HG03280 (cell line): Measurements from ENCODE around the gene CTIF.

Experiments
- ATAC-seq: cut with Tn5 transposase; IDR thresholded peaks from one replicate; pipeline ENCODE4 v1.9.1; 2021; ENCODE audit warnings: mild to moderate bottlenecking, moderate library complexity; ENCODE audit not compliant: unreplicated experiment

Gene CTIF

DNA sequence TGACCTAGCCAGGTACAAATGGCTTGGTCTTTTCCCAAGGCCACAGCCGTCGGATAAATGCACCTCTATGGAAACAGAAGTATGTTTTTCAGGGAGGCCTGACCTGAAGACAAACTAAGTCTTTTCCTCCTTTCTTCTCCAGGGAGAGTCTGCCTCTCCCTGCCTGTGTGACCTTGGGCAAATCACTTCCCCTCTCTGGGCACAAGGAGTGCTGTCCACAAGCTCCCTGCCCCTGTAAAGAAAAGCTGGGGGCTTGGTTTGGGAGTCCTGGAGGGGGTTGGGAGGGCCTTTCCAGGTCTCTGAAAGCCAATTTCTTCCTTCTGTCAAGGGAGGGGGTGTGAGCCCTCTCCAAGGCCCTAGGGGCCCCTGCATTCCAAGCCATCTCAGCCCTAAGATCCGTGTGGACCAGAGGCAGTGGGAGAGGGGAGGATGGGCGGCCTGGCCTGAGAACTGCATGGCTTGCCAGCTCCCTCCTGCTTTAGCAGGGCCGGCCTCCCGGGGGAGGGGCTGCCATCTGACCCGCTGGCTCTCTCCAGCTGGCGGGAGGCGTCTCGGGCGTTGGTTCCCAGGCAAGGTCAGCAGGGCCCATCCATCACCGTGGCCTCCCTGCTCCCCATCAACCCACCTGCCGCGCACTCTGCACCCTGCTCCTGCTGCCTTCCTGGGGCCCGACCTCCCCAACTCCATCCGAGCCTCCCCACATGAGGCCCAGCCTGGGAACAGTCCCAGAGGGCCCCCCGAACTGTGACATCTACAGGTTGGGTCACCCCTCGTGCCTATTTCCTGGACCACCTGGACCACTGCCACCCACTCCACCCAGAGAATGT, 350.5 kb downstream of the CTIF start:
- ATAC-seq = no peak

DNA sequence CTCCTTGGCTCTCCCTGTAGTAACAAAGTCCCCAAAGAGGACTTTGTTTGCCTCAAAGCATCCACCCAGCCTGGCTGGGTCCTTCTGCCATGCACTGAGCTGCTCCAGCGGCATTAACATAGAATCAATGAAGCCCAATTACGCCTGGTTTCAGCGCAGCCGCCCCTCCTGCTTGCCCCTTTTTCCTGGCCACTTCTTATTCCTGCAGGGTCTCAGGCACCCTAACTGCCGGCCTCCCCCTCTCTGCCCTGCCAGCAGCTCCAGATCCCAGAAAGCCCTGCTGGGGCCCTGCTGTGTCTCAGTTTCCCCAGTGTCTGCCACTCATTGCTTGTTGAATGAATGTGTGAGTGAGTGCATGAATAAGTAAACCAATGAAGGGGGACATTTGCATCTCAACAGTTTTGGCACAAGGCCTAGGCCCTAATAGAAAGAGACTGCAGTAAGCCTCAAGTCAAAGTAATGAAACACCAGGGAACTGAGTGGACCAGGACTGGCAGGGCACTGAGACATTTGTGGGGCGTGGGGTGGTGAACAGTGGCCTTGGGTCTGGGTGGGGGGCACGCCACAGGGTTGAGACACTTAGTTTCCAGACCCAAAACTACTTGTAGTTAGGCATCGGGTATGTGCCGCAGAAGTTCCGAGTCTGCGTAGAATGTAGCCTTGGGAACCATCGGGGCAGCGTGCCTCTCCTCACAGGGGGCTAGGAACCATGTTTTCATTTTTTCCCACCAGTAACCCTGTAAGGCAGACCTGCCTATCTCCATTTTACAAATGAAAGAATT, 351.3 kb downstream of the CTIF start:
- no peak for ATAC-seq

DNA sequence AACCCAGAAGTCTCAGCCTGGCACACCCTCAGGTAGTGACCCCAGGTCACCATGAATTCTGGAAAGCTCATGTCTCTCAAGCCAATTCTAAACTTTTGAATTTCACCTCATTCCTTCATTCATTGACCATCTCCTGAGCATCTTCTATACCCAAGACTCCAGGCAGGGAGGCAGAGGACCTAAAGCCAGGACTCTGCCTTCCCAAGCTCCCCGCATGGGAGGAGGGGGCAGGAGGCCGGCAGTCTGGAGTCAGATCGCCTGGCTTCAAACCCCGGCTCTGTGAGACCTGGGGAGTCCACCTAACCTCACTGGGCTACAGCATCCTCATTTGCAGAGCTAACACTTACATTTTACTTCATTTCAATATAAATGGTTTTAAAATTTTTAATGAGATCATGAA, 352.9 kb downstream of the CTIF start:
- no peak for ATAC-seq

DNA sequence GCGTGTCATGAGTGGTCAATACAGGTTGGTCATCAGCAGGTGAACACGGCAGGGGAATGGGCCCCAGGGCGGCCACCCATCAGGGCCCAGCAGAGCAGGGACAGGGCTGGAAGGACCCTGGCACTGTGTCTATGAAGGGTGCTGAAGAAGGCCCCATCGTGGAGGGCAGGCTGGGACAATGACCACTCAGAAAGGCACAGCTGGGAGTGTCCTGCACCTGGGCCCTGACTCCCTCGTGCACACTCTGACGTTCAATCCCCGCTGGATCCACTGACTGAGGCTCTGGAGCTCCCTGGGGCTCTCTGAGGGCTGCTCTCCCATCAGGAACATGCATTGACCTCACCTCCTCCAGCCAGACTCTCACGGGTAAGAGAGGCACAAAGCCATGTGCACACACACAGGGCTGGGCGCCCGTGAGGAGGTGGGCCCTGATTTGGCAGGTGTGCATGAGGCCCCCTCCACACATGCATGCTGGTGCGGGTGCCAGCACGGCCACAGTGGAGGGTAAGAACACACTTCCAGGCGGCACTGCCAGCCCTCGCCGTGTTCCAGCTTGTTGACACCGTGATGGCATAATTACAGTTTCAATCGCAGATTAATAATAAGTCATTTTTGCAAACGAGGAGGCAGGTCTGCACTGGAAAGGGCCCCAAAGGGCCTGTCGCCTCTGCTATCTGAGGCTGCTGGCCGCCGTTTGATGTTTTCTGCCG, 353.5 kb downstream of the CTIF start:
- ATAC-seq = no peak

DNA sequence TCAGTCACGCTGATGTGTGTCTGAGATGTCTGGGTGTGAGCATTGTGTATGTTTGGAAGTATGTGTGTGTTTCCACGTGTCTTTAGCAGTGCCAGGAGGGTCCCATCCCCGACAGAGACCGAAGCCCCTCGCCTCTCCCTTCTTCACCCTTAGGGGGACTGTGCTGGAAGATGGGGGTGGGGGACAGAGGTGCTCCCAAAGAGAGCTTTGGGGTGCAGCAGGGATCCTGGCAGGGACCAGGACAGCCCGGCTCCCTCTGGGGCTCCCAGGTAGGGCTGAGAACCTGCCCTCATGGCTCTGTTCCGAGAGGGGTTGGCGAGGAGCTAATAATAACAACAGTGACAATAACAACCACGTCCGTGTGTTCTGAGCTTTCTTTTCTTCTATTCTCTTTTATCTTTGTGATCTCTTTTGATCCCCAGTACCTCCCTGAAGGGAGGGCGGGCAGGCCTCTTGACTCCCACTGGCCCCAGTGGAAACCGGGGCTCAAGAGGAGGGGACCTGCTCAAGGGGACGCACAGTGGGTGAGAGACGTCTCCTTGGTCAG, 354.3 kb downstream of the CTIF start:
- no peak for ATAC-seq

DNA sequence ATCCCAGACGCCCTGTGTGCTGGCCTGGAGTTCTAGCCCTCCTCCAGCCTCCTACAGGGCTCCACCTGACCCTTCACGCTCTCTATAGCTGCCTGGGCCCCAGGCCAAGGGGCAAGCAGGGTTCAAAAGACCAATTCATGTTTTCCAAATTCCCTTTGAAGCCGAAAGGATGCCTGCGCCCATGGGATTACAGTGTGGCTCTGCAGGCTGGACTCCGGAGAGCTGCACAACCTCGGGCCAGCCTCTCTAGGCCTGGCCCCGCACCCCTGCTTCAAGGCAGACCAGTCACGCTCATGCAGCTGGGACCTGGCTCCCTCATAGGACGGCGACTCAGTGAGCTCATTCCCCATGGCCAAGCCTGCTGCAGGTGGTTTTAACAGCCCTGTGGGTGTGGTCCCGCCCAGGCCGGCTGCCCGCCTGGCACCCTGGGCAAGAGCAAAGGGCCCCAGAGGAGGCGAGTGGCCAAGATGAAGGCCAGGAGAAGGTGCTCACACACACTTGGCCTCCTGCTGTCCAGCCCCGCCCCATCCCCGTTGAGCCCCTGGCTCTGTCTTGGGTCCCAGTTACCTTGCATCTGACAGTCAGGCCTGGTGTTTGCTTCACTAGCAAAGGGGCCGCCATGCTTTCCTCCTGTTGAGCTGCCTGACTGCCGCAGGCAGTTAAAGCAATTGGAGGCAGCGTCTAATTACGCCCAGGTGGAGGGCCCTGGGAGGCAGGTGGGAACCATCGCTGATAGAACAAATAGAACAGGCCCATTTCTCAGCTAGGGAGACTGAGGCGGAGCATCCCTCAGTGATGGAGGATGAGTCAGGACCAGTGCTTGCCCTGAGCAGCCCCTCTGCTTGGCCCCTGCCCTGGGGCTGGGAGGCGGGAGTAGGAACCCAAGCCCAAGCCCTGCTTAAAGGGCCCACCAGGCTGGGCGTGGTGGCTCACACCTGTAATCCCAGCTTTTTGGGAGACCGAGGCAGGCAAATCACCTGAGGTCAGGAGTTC, 355.1 kb downstream of the CTIF start:
- ATAC-seq = no peak

DNA sequence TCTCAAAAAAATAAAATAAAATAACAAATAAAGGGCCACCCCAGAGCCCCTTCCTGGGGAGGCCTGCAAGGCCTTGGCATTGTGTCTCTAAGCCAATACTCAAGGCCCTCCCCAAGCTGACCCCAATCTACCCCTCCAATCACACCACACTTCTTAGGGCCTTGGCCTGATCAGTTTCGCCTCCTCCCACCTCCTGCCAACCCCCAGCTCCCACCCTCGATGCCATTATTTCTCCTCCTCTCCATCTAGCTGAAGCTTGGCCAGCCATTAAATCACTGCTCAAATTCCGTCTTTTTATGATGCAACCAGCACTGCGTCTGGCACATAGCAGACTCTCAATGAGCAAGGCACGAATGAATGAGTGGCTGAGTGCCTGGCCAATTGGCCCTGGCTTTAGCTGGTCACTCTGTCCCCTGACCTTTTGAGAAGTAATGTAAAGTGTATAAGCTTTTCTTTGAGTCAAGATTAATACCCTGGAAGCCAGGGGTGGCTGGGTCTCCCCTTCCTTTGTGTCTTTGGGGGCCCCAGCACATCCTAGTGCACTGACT, 356.0 kb downstream of the CTIF start:
- ATAC-seq = no peak

DNA sequence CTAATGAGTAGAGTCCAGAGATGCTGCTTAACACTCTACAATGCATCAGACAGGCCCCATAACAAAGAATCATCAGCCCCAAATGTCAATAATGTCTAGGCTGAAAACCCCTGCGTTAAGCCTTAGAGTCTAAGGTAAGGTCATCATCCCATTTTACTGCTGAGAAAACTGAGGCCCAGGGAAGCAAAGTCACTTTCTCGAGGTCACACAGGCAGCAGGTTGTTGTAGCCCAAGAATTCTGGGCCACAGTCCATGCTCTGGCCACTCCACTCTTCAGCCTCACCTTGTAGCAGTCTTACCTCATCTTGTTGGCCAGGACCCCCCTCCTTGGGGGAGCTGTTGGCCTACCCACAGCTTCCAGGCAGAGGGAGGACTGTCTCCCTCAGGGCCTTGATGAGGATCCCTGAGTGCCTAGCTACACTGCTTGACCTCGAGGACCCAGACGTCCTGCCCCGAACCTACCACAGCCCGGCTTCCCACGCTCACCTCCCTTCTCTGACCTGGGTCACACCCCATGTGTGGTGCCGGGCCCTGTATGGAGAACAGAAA, 357.6 kb downstream of the CTIF start:
- ATAC-seq = no peak

DNA sequence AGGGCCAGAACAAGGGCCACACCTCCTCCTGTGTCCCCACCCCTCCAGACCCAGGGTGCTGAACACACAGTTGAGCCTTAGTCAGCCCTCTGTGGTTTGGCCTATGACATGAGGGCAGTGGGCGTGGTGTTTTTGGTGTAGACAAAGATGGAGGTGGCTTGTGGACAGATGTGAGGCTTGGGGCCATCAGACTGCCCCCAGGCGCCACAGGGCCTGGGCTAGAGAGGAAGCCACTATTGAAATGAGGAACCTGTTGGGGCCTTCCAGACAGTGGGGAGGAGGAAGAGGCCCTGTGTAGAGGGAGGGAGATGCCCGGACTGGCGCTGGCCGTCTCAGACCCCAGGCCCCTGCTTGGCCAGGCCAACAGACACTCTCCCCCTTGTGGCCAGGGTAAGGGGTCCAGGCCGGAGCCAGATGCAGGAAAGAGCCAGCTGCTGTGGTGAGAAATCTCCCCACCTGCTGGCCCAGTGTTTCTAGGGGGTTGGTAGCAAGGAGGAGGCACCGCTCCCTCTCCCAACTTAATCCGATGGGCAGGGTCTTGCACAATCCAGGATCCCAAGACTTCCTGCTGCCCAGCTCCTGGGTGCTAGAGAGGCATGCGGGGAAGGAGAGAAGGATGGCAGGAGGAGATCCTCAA, 358.2 kb downstream of the CTIF start:
- peak; percentile 54 for ATAC-seq

DNA sequence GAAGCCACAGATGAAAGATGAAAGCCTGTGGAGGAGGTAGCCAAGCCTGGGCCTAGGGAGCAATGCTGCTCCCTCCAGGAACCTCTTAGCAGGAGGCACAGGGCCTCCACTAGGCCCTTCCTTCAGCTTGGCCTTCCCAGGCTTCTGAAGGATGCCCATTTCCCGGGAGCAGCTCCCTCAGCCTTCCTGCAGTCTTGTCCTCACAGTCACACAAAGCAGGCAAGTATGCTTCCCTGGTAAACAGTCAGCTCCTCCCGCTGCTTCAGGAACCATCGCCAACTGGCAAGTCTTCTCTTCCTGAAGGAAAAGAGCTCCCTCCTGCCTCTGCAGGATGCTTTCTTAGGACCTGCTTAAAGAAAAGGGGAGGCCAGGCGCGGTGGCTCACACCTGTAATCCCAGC, 358.7 kb downstream of the CTIF start:
- no peak for ATAC-seq

DNA sequence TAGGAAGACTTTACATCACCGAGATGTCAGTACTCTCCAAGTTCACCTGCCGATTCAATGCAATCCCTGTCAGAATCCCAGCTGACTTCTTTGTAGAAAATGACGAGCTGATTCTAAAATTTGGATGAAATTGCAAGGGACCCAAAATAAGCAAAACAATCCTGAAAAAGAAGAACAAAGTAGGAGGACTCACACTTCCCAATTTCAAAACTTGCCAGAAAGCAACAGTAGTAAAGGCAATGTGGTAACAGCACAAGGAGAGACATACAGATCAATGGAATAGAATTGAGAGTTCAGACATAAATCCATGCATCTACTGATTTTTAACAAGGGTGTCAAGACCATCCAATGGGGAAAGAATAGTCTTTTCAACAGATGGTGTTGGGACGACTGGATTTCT, 359.7 kb downstream of the CTIF start:
- no peak for ATAC-seq

DNA sequence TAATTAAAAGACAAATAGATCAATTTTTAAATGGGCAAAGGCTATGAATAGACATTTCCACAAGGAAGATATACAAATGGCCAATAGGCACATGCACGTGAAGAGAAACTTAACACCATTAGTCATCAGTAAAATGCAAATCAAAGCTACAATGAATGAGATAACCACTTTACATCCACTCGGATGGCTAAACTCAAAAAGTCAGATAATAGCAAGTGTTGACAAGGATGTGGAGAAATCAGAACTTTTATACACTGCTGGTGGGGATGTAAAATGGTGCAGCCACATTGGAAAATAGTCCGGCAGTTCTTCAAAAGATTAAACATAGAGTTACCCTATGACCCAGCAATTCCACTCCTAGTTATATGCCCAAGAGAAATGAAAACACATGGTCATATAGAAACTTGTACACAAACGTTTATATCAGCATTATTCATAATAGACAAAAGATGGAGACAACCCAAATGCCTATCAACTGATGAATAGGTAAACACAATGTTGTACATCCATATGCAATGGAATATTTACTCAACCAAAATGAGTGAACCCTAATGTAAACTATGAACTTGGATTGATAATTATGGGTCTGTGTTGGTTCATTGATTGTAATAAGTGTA, 360.8 kb downstream of the CTIF start:
- no peak for ATAC-seq

DNA sequence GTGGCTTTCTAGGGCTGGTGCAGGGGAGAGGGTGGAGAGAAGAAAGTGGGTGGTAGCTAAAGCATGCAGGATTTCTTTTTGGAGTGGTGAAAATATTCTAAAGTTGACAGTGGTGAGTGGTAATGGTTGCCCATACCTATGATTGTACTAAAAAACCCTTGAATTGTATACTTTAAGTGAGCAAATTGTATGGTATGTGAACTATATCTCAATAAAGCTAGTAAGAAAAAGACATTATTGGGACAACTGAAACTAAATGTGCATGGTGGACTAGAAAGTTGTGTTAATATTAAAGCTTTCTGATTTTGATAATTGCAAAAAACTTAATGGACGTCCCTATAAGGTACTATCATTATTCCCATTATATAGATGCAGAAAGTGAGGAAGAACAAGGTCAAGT, 361.6 kb downstream of the CTIF start:
- ATAC-seq = no peak

DNA sequence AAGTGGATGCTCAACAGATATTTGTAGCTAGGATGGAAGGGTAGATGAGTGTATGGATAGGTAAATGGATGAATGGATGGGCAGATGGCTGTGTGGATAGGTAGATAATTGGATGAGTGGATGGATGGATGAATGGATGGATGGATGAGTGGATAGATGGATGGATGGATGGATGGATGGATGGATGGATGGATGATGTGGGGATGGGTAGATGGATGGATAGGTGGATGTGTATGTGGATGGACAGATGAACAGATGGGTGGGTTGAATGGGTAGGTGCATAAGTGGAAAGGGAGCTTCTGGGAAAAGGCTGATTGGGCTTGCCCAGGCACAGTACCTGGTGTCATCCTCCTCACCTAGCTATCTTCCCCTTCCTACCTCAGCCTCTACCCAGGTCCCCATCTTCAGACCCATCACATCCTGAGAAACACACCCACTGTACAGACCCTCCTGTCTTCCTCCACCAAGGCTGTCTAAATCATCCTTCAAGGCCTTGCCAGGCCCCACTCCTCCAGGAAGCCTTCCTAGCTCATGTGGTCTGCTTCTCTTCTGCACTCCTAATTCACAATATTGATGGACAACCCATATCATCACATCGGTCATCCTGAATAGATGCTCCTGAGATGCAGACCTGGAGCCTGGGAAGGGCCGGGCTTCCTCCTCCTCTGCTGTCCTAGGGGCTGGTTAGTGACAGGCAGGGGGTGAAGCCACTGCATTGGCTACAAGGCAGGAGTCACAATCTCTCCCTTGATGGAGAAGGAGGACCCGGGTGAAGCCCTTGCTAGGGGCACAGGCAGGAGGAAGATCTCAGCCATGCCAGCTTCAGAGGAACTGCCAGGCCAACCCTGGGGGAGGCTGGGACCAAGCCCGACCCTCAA, 362.6 kb downstream of the CTIF start:
- no peak for ATAC-seq

DNA sequence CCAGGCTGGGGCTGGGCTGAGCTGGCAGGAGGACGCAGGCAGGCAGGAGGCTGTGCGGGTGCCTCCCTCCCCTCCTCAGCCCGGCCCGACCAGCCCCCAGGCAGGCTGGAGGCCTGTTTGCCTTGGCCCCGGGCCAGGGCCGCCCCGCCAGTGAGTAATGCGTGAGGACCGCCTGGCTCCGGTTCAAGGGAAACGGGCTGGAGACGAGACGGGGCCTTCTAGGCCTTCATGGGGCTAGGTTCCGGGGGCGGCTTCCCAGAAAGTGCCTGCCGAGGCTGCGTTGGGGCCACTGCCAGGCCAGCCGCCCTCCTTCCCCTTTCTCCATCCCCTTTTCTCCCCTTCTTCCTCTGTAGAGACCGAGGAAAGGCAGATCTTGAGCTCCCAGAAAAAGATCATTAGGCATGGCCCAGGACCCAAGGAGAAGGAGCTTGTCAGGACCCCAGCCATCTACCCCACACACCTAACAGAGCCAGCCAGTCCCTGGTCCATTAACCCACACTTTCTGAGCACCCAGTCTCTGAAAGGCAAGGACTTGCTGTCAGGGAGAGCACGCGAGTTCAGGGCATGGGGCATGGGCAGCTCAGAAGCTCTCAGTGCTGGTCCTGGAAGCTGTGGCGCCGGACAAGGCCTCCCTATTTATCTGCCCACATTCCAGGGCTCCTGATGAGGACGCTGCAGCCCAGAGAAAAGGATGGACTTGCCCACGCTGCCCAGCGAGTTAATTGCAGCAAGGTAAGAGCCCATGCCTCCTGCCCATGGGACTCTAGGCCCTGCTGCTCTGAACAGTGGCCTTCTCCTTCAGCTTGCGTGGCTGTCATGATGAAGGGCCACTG, 363.4 kb downstream of the CTIF start:
- no peak for ATAC-seq

DNA sequence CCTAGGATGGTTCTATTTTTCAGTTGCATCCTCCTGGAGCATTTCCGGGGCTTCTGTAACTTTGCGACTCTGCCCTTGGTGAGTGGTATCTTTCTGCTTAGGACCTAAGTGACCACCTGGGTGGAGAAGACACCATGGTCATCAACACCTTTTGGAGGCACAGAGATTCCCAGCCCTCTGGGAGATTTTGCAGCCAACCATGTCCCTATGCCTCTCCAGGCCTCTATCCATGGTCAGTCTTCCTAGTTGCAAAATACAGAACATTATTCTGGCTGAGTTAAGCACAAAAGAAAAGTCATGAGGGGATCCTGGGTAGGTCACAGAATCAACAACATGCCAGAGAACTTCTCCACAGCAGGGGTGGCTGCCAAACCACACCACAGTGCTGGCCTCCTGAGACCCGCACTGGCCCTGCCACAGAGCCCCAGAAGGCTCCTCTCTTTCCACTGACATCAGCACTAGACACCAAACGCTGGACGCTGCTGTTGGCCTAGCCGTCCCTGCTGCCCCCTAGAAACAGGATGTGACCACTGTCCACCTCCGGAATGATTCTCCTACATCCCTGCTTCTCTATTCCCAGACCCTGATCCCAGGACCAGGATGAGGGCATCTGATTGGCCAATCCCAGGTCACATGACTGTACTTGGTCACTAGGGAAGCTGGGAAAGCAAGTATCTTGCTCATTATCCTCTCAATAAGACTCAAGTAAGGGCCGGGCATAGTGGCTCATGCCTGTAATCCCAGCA, 364.2 kb downstream of the CTIF start:
- no peak for ATAC-seq
